Fibroblast of lung (primary cell): Measurements from ENCODE around the gene TGM2. TPM values are rescaled to one million over a fixed set of nuclear protein-coding genes. Genes with fewer than 3 reads are reported as not detected.

Experiments
- DNase-seq, 2 donors: peaks; one replicate each; pipeline versions ENCODE4 v3.0.0 to v3.0.0-alpha.2; 2010; ENCODE audit warnings: low read depth in 2 of 2
- H2AFZ ChIP-seq: 2 replicates; pipeline ENCODE4 v1.5.1; 2012; ENCODE audit warnings: low read length, control low read depth, inconsistent platforms
- H3K27ac ChIP-seq: 2 replicates; pipeline ENCODE4 v1.5.1; 2011; ENCODE audit warnings: low read length, control low read depth; ENCODE audit not compliant: insufficient read depth
- H3K27me3 ChIP-seq: 2 replicates; pipeline ENCODE4 v1.5.1; 2011; ENCODE audit warnings: mild to moderate bottlenecking, low read length; ENCODE audit not compliant: control insufficient read depth, insufficient read depth
- H3K36me3 ChIP-seq: 2 replicates; pipeline ENCODE4 v1.5.1; 2011; ENCODE audit warnings: low read length; ENCODE audit not compliant: control insufficient read depth, insufficient read depth
- H3K4me1 ChIP-seq: 2 replicates; pipeline ENCODE4 v1.5.1; 2011; ENCODE audit warnings: low read length; ENCODE audit not compliant: control insufficient read depth, insufficient read depth; ENCODE audit errors: extremely low read depth
- H3K4me2 ChIP-seq: 2 replicates; pipeline ENCODE4 v1.5.1; 2011; ENCODE audit warnings: low read length, control low read depth; ENCODE audit not compliant: insufficient read depth; ENCODE audit errors: extremely low read depth
- H3K4me3 ChIP-seq, 4 experiments: fragments of 200-600 bp in 1 of 4; sonication (generic) in 1 of 4; replicated peaks in 1 of 4; 2 replicates each; pipeline ENCODE4 v1.5.1; 2011 to 2016; ENCODE audit warnings: low read length in 4 of 4, low read depth in 3 of 4, mild to moderate bottlenecking in 3 of 4, control low read depth in 2 of 4, inconsistent platforms in 1 of 4, mixed read lengths in 1 of 4; ENCODE audit not compliant: insufficient read depth in 1 of 4; ENCODE audit errors: control extremely low read depth in 1 of 4
- H3K79me2 ChIP-seq: 2 replicates; pipeline ENCODE4 v1.5.1; 2012; ENCODE audit warnings: mild to moderate bottlenecking, low read length, inconsistent platforms; ENCODE audit not compliant: control insufficient read depth, insufficient read depth
- H3K9ac ChIP-seq: 2 replicates; pipeline ENCODE4 v1.5.1; 2011; ENCODE audit warnings: mild to moderate bottlenecking, low read length, control low read depth; ENCODE audit not compliant: insufficient read depth
- H3K9me3 ChIP-seq: 2 replicates; pipeline ENCODE4 v1.5.1; 2012; ENCODE audit warnings: low read depth, low read length; ENCODE audit not compliant: control insufficient read depth, insufficient read depth
- H4K20me1 ChIP-seq: 2 replicates; pipeline ENCODE4 v1.5.1; 2011; ENCODE audit warnings: low read length; ENCODE audit not compliant: control insufficient read depth, insufficient read depth; ENCODE audit errors: extremely low read depth
- EZH2 ChIP-seq: IDR thresholded peaks from 2 replicates; pipeline ENCODE4 v1.5.1; 2012; ENCODE audit warnings: low read length, control low read depth, mild to moderate bottlenecking; ENCODE audit errors: missing control alignments
- polyA plus RNA-seq, 2 donors: library from polyadenylated mRNA; depleted of rRNA in 1 of 2; stranded (reverse) in 1 of 2; unstranded in 1 of 2; fragments of >200 nt; gene quantifications; 2 replicates each; pipeline ENCODE4 v1.2.1, GENCODE V29; 2011 to 2012; ENCODE audit warnings: missing spikeins in 1 of 2
- total RNA-seq: library from RNA; depleted of rRNA; stranded (reverse); fragments of >200 nt; gene quantifications from 2 replicates; pipeline ENCODE4 v1.2.1, GENCODE V29; 2014
- TF ChIP-seq, protein P1 (sequence below), 2 donors: IDR thresholded peaks in 1 of 2; conservative IDR thresholded peaks in 1 of 2; 1 replicate in 1 of 2; 2 replicates in 1 of 2; pipeline ENCODE4 v1.5.1; 2011 to 2012; ENCODE audit warnings: low read length in 2 of 2, control low read depth in 1 of 2, inconsistent platforms in 1 of 2, low read depth in 1 of 2, mild to moderate bottlenecking in 1 of 2

The TGM2 gene
- total and polyA plus RNA-seq, 2 donors (not counting 1 experiment from before 2014, with no cell fraction given) = 103 to 238 TPM

DNA sequence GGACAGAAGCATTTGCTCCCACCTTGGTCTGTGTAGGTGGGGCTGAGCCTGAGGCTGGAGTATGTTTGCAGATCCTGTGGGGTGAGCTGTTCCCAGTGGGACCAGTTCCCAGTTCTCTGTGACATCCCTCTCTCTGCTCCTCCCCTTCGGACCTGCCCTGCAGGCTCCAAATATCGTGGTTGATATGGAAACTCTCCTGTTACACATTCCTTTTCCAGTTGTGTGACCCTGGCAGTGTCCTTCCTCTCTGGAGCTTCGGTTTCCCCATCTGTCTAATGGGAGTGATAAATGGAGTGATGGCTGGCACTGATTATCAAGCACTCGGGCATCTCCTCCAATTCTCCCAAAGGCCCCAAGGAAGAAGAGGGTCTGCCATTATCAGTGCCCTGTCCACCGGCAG, 15.7 kb upstream of the TGM2 start:
- no peak overlapping the region for H2AFZ ChIP-seq
- peak in 1 of 2 donors; percentile 49 for DNase-seq
- no peaks in the 10 kb centered on the region for H3K9me3 ChIP-seq
- H3K9ac ChIP-seq = no peak overlapping the region
- peaks cover 7% of the 10 kb centered on the region for H3K4me1 ChIP-seq
- H3K27me3 ChIP-seq = no peaks in the 10 kb centered on the region
- no peaks in the 10 kb centered on the region for H3K79me2 ChIP-seq
- H3K4me2 ChIP-seq = no peak overlapping the region
- no peak overlapping the region for H3K4me3 ChIP-seq
- TF ChIP-seq EZH2 = no peak
- TF ChIP-seq, protein P1, sequence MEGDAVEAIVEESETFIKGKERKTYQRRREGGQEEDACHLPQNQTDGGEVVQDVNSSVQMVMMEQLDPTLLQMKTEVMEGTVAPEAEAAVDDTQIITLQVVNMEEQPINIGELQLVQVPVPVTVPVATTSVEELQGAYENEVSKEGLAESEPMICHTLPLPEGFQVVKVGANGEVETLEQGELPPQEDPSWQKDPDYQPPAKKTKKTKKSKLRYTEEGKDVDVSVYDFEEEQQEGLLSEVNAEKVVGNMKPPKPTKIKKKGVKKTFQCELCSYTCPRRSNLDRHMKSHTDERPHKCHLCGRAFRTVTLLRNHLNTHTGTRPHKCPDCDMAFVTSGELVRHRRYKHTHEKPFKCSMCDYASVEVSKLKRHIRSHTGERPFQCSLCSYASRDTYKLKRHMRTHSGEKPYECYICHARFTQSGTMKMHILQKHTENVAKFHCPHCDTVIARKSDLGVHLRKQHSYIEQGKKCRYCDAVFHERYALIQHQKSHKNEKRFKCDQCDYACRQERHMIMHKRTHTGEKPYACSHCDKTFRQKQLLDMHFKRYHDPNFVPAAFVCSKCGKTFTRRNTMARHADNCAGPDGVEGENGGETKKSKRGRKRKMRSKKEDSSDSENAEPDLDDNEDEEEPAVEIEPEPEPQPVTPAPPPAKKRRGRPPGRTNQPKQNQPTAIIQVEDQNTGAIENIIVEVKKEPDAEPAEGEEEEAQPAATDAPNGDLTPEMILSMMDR (conservative IDR thresholded peaks at IDR 0.05 in 1 of 2, IDR thresholded peaks at IDR 0.05 in 1 of 2; ENCODE audit: low read depth in 1 of 2, low read length in 2 of 2) = no peak
- H3K36me3 ChIP-seq = no peaks in the 10 kb centered on the region
- H3K27ac ChIP-seq = peak overlapping the region; percentile 26
- H4K20me1 ChIP-seq = no peaks in the 10 kb centered on the region

DNA sequence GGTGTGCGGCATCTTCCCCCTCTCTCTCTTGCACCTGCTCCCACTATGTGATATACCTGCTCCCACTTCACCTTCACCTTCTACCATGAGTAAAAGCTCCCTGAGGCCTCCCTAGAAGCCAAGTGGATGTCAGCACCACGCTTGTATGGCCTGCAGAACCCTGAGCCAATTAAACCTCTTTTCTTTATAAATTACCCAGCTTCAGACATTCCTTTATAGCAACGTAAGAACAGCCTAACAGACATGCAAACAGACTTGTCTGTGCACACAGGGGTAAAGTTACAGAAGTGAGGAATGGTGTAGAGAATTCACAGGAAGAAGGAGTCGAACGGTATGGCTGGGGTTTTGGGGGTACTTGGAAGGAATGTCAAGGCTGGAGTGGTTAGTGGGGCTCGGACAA, 14.8 kb upstream of the TGM2 start:
- no peak for TF ChIP-seq EZH2
- TF ChIP-seq, protein P1 (conservative IDR thresholded peaks at IDR 0.05 in 1 of 2, IDR thresholded peaks at IDR 0.05 in 1 of 2; ENCODE audit: low read depth in 1 of 2, low read length in 2 of 2) = no peak
- Histone ChIP-seq H2AFZ (no peak overlapping the region), H4K20me1 (no peaks in the 10 kb centered on the region), H3K79me2 (no peaks in the 10 kb centered on the region), H3K4me2 (no peak overlapping the region), H3K9ac (no peak overlapping the region), H3K4me3 (no peak overlapping the region), H3K4me1 (peaks cover 7% of the 10 kb centered on the region), H3K27me3 (no peaks in the 10 kb centered on the region), H3K9me3 (no peaks in the 10 kb centered on the region), H3K27ac (no peak overlapping the region), H3K36me3 (no peaks in the 10 kb centered on the region)
- no peak for DNase-seq

DNA sequence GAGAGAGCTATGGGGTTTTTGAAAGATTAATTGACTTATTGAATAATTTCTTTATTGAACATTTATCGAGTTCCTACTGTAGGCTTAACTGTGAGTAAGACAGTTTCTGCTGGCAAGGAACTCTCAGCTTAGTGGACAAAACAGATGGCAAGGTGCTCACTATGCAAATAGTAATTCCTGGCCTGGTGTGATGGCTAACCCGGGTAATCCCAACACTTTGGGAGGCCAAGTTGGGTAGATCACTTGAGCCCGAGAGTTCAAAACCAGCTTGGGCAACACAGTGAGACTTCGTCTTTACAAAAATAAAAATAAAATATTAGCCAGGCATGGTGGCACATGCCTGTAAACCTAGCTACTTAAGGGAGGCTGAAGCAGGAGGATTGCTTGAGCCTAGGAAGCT, 13.5 kb upstream of the TGM2 start:
- Histone ChIP-seq H3K4me1 (peaks cover 7% of the 10 kb centered on the region), H3K27me3 (no peaks in the 10 kb centered on the region), H3K36me3 (no peaks in the 10 kb centered on the region), H2AFZ (no peak overlapping the region), H3K4me3 (no peak overlapping the region), H3K79me2 (no peaks in the 10 kb centered on the region), H3K9ac (no peak overlapping the region), H4K20me1 (no peaks in the 10 kb centered on the region), H3K4me2 (no peak overlapping the region), H3K27ac (no peak overlapping the region), H3K9me3 (no peaks in the 10 kb centered on the region)
- TF ChIP-seq EZH2 = no peak
- TF ChIP-seq, protein P1 (conservative IDR thresholded peaks at IDR 0.05 in 1 of 2, IDR thresholded peaks at IDR 0.05 in 1 of 2; ENCODE audit: low read depth in 1 of 2, low read length in 2 of 2) = no peak
- DNase-seq = no peak
